GM23338 (cell line): Measurements from ENCODE around the gene ZNF532. TPM values are rescaled to one million over a fixed set of nuclear protein-coding genes. Genes with fewer than 3 reads are reported as not detected.

ENCODE experiments used
- ATAC-seq: fragments of 200-7000 bp; cut with Tn5 transposase; 3 replicates; pipeline ENCODE4 v1.9.1; 2020
- DNase-seq: peaks from one replicate; pipeline ENCODE4 v3.0.0-alpha.2; 2015; ENCODE audit warnings: low spot score
- H2AFZ ChIP-seq: fragments of 200-600 bp; sonication (generic); 2 replicates; pipeline ENCODE4 v1.8.0; 2016; ENCODE audit warnings: antibody characterized with exemption, mild to moderate bottlenecking, moderate library complexity
- H3F3A ChIP-seq: fragments of 200-600 bp; sonication (generic); replicated peaks from 2 replicates; pipeline ENCODE4 v1.8.0; 2017; ENCODE audit warnings: antibody characterized with exemption, mixed run types, low read depth
- H3K27ac ChIP-seq: fragments of 200-600 bp; sonication (generic); 2 replicates; pipeline ENCODE4 v1.6.1; 2016; ENCODE audit warnings: low read depth
- H3K27me3 ChIP-seq: fragments of 200-600 bp; sonication (generic); 2 replicates; pipeline ENCODE4 v1.8.0; 2016; ENCODE audit warnings: mild to moderate bottlenecking, mixed run types, moderate library complexity; ENCODE audit not compliant: insufficient read depth
- H3K36me3 ChIP-seq: fragments of 200-600 bp; sonication (generic); 2 replicates; pipeline ENCODE4 v1.8.0; 2016; ENCODE audit warnings: mild to moderate bottlenecking; ENCODE audit not compliant: insufficient read depth
- H3K4me1 ChIP-seq: fragments of 200-600 bp; sonication (generic); 2 replicates; pipeline ENCODE4 v1.8.0; 2016; ENCODE audit warnings: mild to moderate bottlenecking, moderate library complexity; ENCODE audit not compliant: insufficient read depth
- H3K4me2 ChIP-seq: fragments of 200-600 bp; sonication (generic); 2 replicates; pipeline ENCODE4 v1.7.1; 2017; ENCODE audit warnings: mixed run types
- H3K4me3 ChIP-seq: fragments of 200-600 bp; sonication (generic); 2 replicates; pipeline ENCODE4 v1.6.1; 2016; ENCODE audit warnings: mixed run types
- H3K79me2 ChIP-seq: fragments of 200-600 bp; sonication (generic); replicated peaks from 2 replicates; pipeline ENCODE4 v1.8.0; 2017; ENCODE audit warnings: mild to moderate bottlenecking; ENCODE audit not compliant: insufficient read depth
- H3K9me2 ChIP-seq: fragments of 200-600 bp; sonication (generic); 2 replicates; pipeline ENCODE4 v1.8.0; 2017; ENCODE audit not compliant: insufficient read depth
- H4K20me1 ChIP-seq: fragments of 200-600 bp; sonication (generic); replicated peaks from 2 replicates; pipeline ENCODE4 v1.8.0; 2017; ENCODE audit warnings: mild to moderate bottlenecking; ENCODE audit not compliant: insufficient read depth
- H3K27ac Mint-ChIP-seq: 2 replicates; pipeline ENCODE4 v1.8.0; 2020; ENCODE audit warnings: inconsistent platforms, mild to moderate bottlenecking, moderate library complexity, mixed read lengths
- H3K27me3 Mint-ChIP-seq: 3 replicates; pipeline ENCODE4 v1.8.0; 2022; ENCODE audit warnings: low read depth, mild to moderate bottlenecking, moderate library complexity, mixed read lengths, inconsistent platforms; ENCODE audit not compliant: insufficient read depth, poor library complexity
- H3K36me3 Mint-ChIP-seq: 3 replicates; pipeline ENCODE4 v1.8.0; 2021; ENCODE audit warnings: low read depth, mild to moderate bottlenecking, inconsistent platforms, moderate library complexity, mixed read lengths
- H3K4me1 Mint-ChIP-seq: 3 replicates; pipeline ENCODE4 v1.8.0; 2020; ENCODE audit warnings: mild to moderate bottlenecking, inconsistent platforms, mixed read lengths
- H3K4me3 Mint-ChIP-seq: 3 replicates; pipeline ENCODE4 v1.8.0; 2021; ENCODE audit warnings: moderate library complexity, mild to moderate bottlenecking, inconsistent platforms, mixed read lengths
- H3K9me3 Mint-ChIP-seq: 3 replicates; pipeline ENCODE4 v1.8.0; 2020; ENCODE audit warnings: moderate library complexity, mild to moderate bottlenecking, inconsistent platforms, mixed read lengths
- CREB1 ChIP-seq: fragments of 250-450 bp; sonication (Bioruptor Pico); IDR thresholded peaks from 2 replicates; pipeline ENCODE4 v1.5.0; 2020; ENCODE audit warnings: low read depth, mild to moderate bottlenecking, moderate library complexity
- CTCF ChIP-seq, 2 experiments: fragments of 200-600 bp in 1 of 2; sonication (generic) in 1 of 2; conservative IDR thresholded peaks; 2 replicates each; pipeline versions ENCODE4 v1.5.1 to v1.6.1; 2016 to 2017; ENCODE audit warnings: antibody characterized with exemption in 2 of 2, low read depth in 2 of 2, mild to moderate bottlenecking in 2 of 2, moderate library complexity in 1 of 2
- EZH2 ChIP-seq: fragments of 200-600 bp; sonication (generic); IDR thresholded peaks from one replicate; pipeline ENCODE4 v1.8.0; 2017; ENCODE audit warnings: antibody characterized with exemption, mild to moderate bottlenecking, low read depth; ENCODE audit not compliant: unreplicated experiment
- NANOG ChIP-seq: IDR thresholded peaks from 2 replicates; pipeline ENCODE4 v1.6.1; 2016; ENCODE audit warnings: antibody characterized with exemption, borderline replicate concordance
- POLR2AphosphoS5 ChIP-seq: IDR thresholded peaks from 2 replicates; pipeline ENCODE4 v1.6.1; 2016; ENCODE audit warnings: antibody characterized with exemption, low read depth
- REST ChIP-seq: IDR thresholded peaks from one replicate; pipeline ENCODE4 v1.6.1; 2018; ENCODE audit warnings: antibody characterized with exemption; ENCODE audit not compliant: unreplicated experiment
- STAT1 ChIP-seq: IDR thresholded peaks from one replicate; pipeline ENCODE4 v1.6.1; 2016; ENCODE audit warnings: antibody characterized with exemption; ENCODE audit not compliant: unreplicated experiment
- ZNF331 ChIP-seq: fragments of 250-450 bp; sonication (Bioruptor Pico); IDR thresholded peaks from 2 replicates; pipeline ENCODE4 v1.5.0; 2020; ENCODE audit warnings: low read depth, mild to moderate bottlenecking, moderate library complexity
- polyA plus RNA-seq: library from polyadenylated mRNA; unstranded; fragments of >200 nt; fragmentation: Nextera tagmentation; extraction: Ambion mirVana; gene quantifications from 2 replicates; pipeline ENCODE4 v1.2.1, GENCODE V29; 2016
- total RNA-seq: library from RNA; depleted of rRNA; stranded (reverse); fragments of >200 nt; shearing (Covaris generic); gene quantifications from 2 replicates; pipeline ENCODE4 v1.2.3, GENCODE V29; 2014
- TF ChIP-seq, protein P1 (sequence below): IDR thresholded peaks from 2 replicates; pipeline ENCODE4 v1.6.1; 2016; ENCODE audit warnings: antibody characterized with exemption

ZNF532 gene
- total and polyA plus RNA-seq, 2 experiments from 2014 or later: 51.5 to 225 TPM

DNA sequence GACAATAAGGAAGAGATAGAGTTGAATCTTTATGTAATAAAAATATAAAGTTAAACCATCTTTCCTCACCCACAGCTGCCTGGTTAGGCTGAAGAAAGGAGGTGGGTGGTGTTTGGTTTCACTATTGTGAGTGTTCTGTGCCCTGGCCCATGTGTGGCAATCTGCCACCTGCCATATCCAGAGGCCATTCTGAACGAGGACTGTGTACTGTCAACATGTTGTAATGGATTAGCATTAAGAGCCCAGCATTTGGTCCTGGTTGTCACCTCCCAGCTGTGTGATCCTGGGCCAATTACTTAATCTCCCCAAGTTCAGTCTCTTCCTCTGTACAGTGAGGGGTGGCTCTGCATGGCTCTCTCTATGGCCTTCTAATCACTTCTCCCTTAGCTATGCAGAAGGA lies 156.8 kb downstream of the ZNF532 start:
- Histone ChIP-seq H3K9me2 (no peaks in the 10 kb centered on the region), H3K27ac (no peak overlapping the region), H3K79me2 (no peaks in the 10 kb centered on the region), H2AFZ (no peak overlapping the region), H3K4me1 (no peaks in the 10 kb centered on the region), H3K36me3 (0 out of 2 replicates have a peak, but pooled peaks cover 10% of the 10 kb centered on the region), H3K4me3 (no peak overlapping the region), H3F3A (no peaks in the 10 kb centered on the region), H3K4me2 (no peak overlapping the region), H4K20me1 (no peaks in the 10 kb centered on the region), H3K27me3 (no peaks in the 10 kb centered on the region)
- DNase-seq: no peak
- Mint-ChIP-seq H3K4me3 (no peak overlapping the region), H3K4me1 (no peaks in the 10 kb centered on the region), H3K9me3 (peaks cover 18% of the 10 kb centered on the region), H3K36me3 (peaks cover 9% of the 10 kb centered on the region), H3K27me3 (peaks cover 2% of the 10 kb centered on the region), H3K27ac (no peak overlapping the region)
- no peak for ATAC-seq
- TF ChIP-seq NANOG: no peak
- TF ChIP-seq STAT1: no peak
- no peak for TF ChIP-seq POLR2AphosphoS5

DNA sequence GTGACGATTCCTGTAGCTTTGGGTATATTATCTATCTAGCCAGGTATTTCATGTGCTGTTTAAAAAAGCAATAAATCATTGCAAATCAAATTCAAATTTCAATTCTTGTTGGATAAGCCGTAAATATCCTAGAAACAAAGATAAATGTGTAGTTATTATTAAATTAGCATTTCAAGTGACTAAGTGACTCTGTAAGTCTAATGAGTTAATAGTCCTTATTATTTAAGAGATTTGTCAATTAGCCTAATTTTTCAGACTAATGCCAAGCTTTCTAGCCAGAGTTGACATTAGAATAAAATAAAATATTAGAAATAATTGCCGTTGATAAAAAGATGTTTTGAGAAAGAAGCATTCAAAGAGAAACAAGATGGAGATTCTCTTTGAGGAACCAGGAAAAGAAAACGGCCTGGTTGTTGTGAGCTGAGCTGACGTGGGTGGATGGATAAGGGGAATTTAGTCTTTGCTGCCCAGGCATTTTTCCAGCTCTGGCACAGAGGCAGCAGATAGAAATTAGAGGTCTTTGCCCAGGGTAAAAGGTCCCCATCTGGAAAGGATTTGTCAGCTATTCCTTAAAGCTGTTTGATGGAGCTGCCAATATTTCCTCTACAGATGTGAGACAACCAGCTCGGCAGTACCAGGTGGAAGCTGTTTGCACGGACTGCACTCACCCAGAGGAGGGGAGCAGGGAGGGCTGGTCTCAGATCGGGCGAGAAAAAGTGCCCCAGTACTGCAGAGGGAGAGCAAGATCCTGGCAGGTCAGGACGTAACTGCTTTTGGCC lies 157.7 kb downstream of the ZNF532 start:
- Histone ChIP-seq H3K4me2 (no peak overlapping the region), H4K20me1 (no peaks in the 10 kb centered on the region), H3K36me3 (0 out of 2 replicates have a peak, but pooled peaks cover 9% of the 10 kb centered on the region), H3K9me2 (no peaks in the 10 kb centered on the region), H3K27ac (no peak overlapping the region), H3K4me1 (no peaks in the 10 kb centered on the region), H3K27me3 (no peaks in the 10 kb centered on the region), H3K79me2 (no peaks in the 10 kb centered on the region), H3F3A (no peaks in the 10 kb centered on the region), H2AFZ (peak overlapping the region; percentile 74; the same call in 1 of the 2 replicates), H3K4me3 (no peak overlapping the region)
- Mint-ChIP-seq H3K36me3 (peaks cover 7% of the 10 kb centered on the region; the same call in 2 of the 3 replicates), H3K4me3 (no peak overlapping the region), H3K27me3 (peaks cover 2% of the 10 kb centered on the region), H3K9me3 (peaks cover 12% of the 10 kb centered on the region), H3K4me1 (no peaks in the 10 kb centered on the region), H3K27ac (no peak overlapping the region)
- DNase-seq: no peak
- no peak for TF ChIP-seq NANOG
- TF ChIP-seq STAT1: no peak
- ATAC-seq: peak; percentile 55; the same call in 2 of the 3 replicates

GRCh38 chr18:59024829-59025228 lies 160.2 kb downstream of the ZNF532 start:
- Mint-ChIP-seq H3K4me1 (peaks cover 4% of the 10 kb centered on the region), H3K27me3 (peaks cover 8% of the 10 kb centered on the region), H3K4me3 (no peak overlapping the region), H3K27ac (no peak overlapping the region), H3K36me3 (no peaks in the 10 kb centered on the region), H3K9me3 (no peaks in the 10 kb centered on the region)
- no peak for ATAC-seq
- Histone ChIP-seq H3K9me2 (no peaks in the 10 kb centered on the region), H3F3A (no peaks in the 10 kb centered on the region), H3K4me3 (no peak overlapping the region), H3K4me1 (no peaks in the 10 kb centered on the region), H3K4me2 (no peak overlapping the region), H3K79me2 (no peaks in the 10 kb centered on the region), H2AFZ (0 out of 2 replicates have a peak overlapping the region, but pooled peaks have one; percentile 45), H3K27me3 (no peaks in the 10 kb centered on the region), H3K27ac (no peak overlapping the region), H3K36me3 (no peaks in the 10 kb centered on the region), H4K20me1 (no peaks in the 10 kb centered on the region)
- DNase-seq: no peak
- TF ChIP-seq REST (no peak), CREB1 (CRISPR knock-in tag) (no peak), EZH2 (no peak), CTCF (conservative IDR thresholded peaks at IDR 0.05; ENCODE audit: low read depth in 2 of 2) (no peak), POLR2AphosphoS5 (no peak), STAT1 (no peak), ZNF331 (no peak)
- TF ChIP-seq, protein P1, sequence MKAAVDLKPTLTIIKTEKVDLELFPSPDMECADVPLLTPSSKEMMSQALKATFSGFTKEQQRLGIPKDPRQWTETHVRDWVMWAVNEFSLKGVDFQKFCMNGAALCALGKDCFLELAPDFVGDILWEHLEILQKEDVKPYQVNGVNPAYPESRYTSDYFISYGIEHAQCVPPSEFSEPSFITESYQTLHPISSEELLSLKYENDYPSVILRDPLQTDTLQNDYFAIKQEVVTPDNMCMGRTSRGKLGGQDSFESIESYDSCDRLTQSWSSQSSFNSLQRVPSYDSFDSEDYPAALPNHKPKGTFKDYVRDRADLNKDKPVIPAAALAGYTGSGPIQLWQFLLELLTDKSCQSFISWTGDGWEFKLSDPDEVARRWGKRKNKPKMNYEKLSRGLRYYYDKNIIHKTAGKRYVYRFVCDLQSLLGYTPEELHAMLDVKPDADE: no peak
